ENCODE measurements around the gene STRN3. TPM values are rescaled to one million over a fixed set of nuclear protein-coding genes. Genes with fewer than 3 reads are reported as not detected.
"Not testable (repeated sequence)": the region's sequence is repeated elsewhere in the genome, so short reads cannot be mapped to it uniquely, and the experiment has no call there.

The STRN3 gene
- total RNA-seq, 1 donor from 2014 or later: 39.5 TPM

GRCh38 chr14:30985796-30986195 lies 40.4 kb downstream of the STRN3 start:
- TF ChIP-seq CTCF (IDR thresholded peaks at IDR 0.05): no peak
- H3K4me1 Mint-ChIP-seq (ENCODE audit: low read depth): peaks cover 45% of the 10 kb centered on the region
- H3K36me3 Mint-ChIP-seq (ENCODE audit: low read depth): no peaks in the 10 kb centered on the region
- H3K27ac Mint-ChIP-seq (ENCODE audit: unreplicated experiment): peak overlapping the region; percentile 66
- no peaks in the 10 kb centered on the region for H3K9me3 Mint-ChIP-seq (ENCODE audit: low read depth)
- H3K27me3 Mint-ChIP-seq (ENCODE audit: low read depth): no peaks in the 10 kb centered on the region
- no peak for DNase-seq (ENCODE audit: low spot score)
- no peak overlapping the region for H3K4me3 Mint-ChIP-seq (ENCODE audit: unreplicated experiment)

- Mint-ChIP-seq H3K9me3 (ENCODE audit: low read depth) (no peaks in the 10 kb centered on the region), H3K4me3 (ENCODE audit: unreplicated experiment) (no peak overlapping the region), H3K27ac (ENCODE audit: unreplicated experiment) (no peak overlapping the region), H3K4me1 (ENCODE audit: low read depth) (peaks cover 44% of the 10 kb centered on the region), H3K36me3 (ENCODE audit: low read depth) (no peaks in the 10 kb centered on the region), H3K27me3 (ENCODE audit: low read depth) (no peaks in the 10 kb centered on the region)
- DNase-seq (ENCODE audit: low spot score): no peak
- TF ChIP-seq CTCF (IDR thresholded peaks at IDR 0.05): no peak
Measured at GRCh38 chr14:30983858-30984257, 42.3 kb downstream of the STRN3 start.

GRCh38 chr14:30982533-30982932 lies 43.6 kb downstream of the STRN3 start:
- H3K27ac Mint-ChIP-seq (ENCODE audit: unreplicated experiment): no peak overlapping the region
- no peaks in the 10 kb centered on the region for H3K36me3 Mint-ChIP-seq (ENCODE audit: low read depth)
- no peak overlapping the region for H3K4me3 Mint-ChIP-seq (ENCODE audit: unreplicated experiment)
- no peaks in the 10 kb centered on the region for H3K9me3 Mint-ChIP-seq (ENCODE audit: low read depth)
- no peak for DNase-seq (ENCODE audit: low spot score)
- TF ChIP-seq CTCF (IDR thresholded peaks at IDR 0.05): no peak
- H3K27me3 Mint-ChIP-seq (ENCODE audit: low read depth): no peaks in the 10 kb centered on the region
- peaks cover 31% of the 10 kb centered on the region for H3K4me1 Mint-ChIP-seq (ENCODE audit: low read depth)

GRCh38 chr14:30980980-30981379 lies 45.2 kb downstream of the STRN3 start:
- no peaks in the 10 kb centered on the region for H3K27me3 Mint-ChIP-seq (ENCODE audit: low read depth)
- no peaks in the 10 kb centered on the region for H3K9me3 Mint-ChIP-seq (ENCODE audit: low read depth)
- DNase-seq (ENCODE audit: low spot score): no peak
- TF ChIP-seq CTCF (IDR thresholded peaks at IDR 0.05): no peak
- no peaks in the 10 kb centered on the region for H3K36me3 Mint-ChIP-seq (ENCODE audit: low read depth)
- no peak overlapping the region for H3K4me3 Mint-ChIP-seq (ENCODE audit: unreplicated experiment)
- H3K27ac Mint-ChIP-seq (ENCODE audit: unreplicated experiment): peak overlapping the region; percentile 63
- peaks cover 24% of the 10 kb centered on the region for H3K4me1 Mint-ChIP-seq (ENCODE audit: low read depth)

- peak overlapping the region; percentile 81 for H3K27ac Mint-ChIP-seq (ENCODE audit: unreplicated experiment)
- peak; percentile 84 for TF ChIP-seq CTCF (IDR thresholded peaks at IDR 0.05)
- not testable (repeated sequence) for H3K27me3 Mint-ChIP-seq (ENCODE audit: low read depth); H3K9me3 Mint-ChIP-seq (ENCODE audit: low read depth); H3K4me3 Mint-ChIP-seq (ENCODE audit: unreplicated experiment); H3K36me3 Mint-ChIP-seq (ENCODE audit: low read depth); DNase-seq (ENCODE audit: low spot score)
- H3K4me1 Mint-ChIP-seq (ENCODE audit: low read depth): peaks cover 19% of the 10 kb centered on the region
Measured at GRCh38 chr14:30980106-30980704, 46.0 kb downstream of the STRN3 start.

Data from chondrocyte (in vitro differentiated cells).